HG02571 (cell line): ENCODE results near the gene SYT15.
"Not testable (repeated sequence)": the region's sequence is repeated elsewhere in the genome, so short reads cannot be mapped to it uniquely, and the experiment has no call there.

ENCODE experiments used
- ATAC-seq: cut with Tn5 transposase; IDR thresholded peaks from one replicate; pipeline ENCODE4 v1.9.1; 2021; ENCODE audit warnings: mild to moderate bottlenecking, moderate library complexity; ENCODE audit not compliant: unreplicated experiment

Gene SYT15

GRCh38 chr10:46585246-46585645 is 6.3 kb downstream of the SYT15 start:
- ATAC-seq = not testable (repeated sequence)

- not testable (repeated sequence) for ATAC-seq
These were observed 8.6 kb downstream of the SYT15 start for GRCh38 chr10:46587546-46587945.

- ATAC-seq = not testable (repeated sequence)
These were observed 9.3 kb downstream of the SYT15 start for GRCh38 chr10:46588221-46588620.

- ATAC-seq = not testable (repeated sequence)
These were observed 10.7 kb downstream of the SYT15 start for GRCh38 chr10:46589589-46589988.

- ATAC-seq = not testable (repeated sequence)
These were observed 12.1 kb downstream of the SYT15 start for GRCh38 chr10:46591053-46591452.

GRCh38 chr10:46593307-46593706 is 14.4 kb downstream of the SYT15 start:
- not testable (repeated sequence) for ATAC-seq

GRCh38 chr10:46594453-46595063 is 15.6 kb downstream of the SYT15 start:
- ATAC-seq = not testable (repeated sequence)

GRCh38 chr10:46596570-46596969 is 17.6 kb downstream of the SYT15 start:
- not testable (repeated sequence) for ATAC-seq

GRCh38 chr10:46597616-46598246 is 18.8 kb downstream of the SYT15 start:
- peak; percentile 81 for ATAC-seq

- ATAC-seq = peak; percentile 71
These were observed 21.6 kb downstream of the SYT15 start for GRCh38 chr10:46600516-46600915.

- not testable (repeated sequence) for ATAC-seq
These were observed 36.6 kb downstream of the SYT15 start for GRCh38 chr10:46615540-46615939.

- ATAC-seq = not testable (repeated sequence)
These were observed 37.3 kb downstream of the SYT15 start for GRCh38 chr10:46616227-46616626.

- ATAC-seq = not testable (repeated sequence)
These were observed 38.2 kb downstream of the SYT15 start for GRCh38 chr10:46617134-46617533.

- ATAC-seq = not testable (repeated sequence)
These were observed 39.0 kb downstream of the SYT15 start for GRCh38 chr10:46617913-46618312.

GRCh38 chr10:46623899-46624654 is 45.1 kb downstream of the SYT15 start:
- ATAC-seq = not testable (repeated sequence)

GRCh38 chr10:46629805-46630204 is 50.9 kb downstream of the SYT15 start:
- not testable (repeated sequence) for ATAC-seq

- not testable (repeated sequence) for ATAC-seq
These were observed 51.9 kb downstream of the SYT15 start for GRCh38 chr10:46630816-46631215.

- ATAC-seq = not testable (repeated sequence)
These were observed 52.8 kb downstream of the SYT15 start for GRCh38 chr10:46631683-46632082.

GRCh38 chr10:46634698-46635097 is 55.8 kb downstream of the SYT15 start:
- ATAC-seq = not testable (repeated sequence)

- peak; percentile 91 for ATAC-seq
These were observed 56.5 kb downstream of the SYT15 start for GRCh38 chr10:46635364-46635959.

- not testable (repeated sequence) for ATAC-seq
These were observed 61.1 kb downstream of the SYT15 start for GRCh38 chr10:46640005-46640404.
